Activated CD8-positive, alpha-beta memory T cell treated with anti-CD3 and anti-CD28 coated beads, Interleukin-2, amount 50 U/mL, for 4 hours (primary cell): ENCODE measurements around the gene KIF19.
"Not testable (repeated sequence)": the region's sequence is repeated elsewhere in the genome, so short reads cannot be mapped to it uniquely, and the experiment has no call there.

Experiments
- DNase-seq: peaks from one replicate; pipeline ENCODE4 v3.0.0-alpha.2; 2020

Gene KIF19, protein sequence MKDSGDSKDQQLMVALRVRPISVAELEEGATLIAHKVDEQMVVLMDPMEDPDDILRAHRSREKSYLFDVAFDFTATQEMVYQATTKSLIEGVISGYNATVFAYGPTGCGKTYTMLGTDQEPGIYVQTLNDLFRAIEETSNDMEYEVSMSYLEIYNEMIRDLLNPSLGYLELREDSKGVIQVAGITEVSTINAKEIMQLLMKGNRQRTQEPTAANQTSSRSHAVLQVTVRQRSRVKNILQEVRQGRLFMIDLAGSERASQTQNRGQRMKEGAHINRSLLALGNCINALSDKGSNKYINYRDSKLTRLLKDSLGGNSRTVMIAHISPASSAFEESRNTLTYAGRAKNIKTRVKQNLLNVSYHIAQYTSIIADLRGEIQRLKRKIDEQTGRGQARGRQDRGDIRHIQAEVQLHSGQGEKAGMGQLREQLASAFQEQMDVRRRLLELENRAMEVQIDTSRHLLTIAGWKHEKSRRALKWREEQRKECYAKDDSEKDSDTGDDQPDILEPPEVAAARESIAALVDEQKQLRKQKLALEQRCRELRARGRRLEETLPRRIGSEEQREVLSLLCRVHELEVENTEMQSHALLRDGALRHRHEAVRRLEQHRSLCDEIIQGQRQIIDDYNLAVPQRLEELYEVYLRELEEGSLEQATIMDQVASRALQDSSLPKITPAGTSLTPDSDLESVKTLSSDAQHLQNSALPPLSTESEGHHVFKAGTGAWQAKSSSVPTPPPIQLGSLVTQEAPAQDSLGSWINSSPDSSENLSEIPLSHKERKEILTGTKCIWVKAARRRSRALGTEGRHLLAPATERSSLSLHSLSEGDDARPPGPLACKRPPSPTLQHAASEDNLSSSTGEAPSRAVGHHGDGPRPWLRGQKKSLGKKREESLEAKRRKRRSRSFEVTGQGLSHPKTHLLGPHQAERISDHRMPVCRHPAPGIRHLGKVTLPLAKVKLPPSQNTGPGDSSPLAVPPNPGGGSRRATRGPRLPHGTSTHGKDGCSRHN

DNA sequence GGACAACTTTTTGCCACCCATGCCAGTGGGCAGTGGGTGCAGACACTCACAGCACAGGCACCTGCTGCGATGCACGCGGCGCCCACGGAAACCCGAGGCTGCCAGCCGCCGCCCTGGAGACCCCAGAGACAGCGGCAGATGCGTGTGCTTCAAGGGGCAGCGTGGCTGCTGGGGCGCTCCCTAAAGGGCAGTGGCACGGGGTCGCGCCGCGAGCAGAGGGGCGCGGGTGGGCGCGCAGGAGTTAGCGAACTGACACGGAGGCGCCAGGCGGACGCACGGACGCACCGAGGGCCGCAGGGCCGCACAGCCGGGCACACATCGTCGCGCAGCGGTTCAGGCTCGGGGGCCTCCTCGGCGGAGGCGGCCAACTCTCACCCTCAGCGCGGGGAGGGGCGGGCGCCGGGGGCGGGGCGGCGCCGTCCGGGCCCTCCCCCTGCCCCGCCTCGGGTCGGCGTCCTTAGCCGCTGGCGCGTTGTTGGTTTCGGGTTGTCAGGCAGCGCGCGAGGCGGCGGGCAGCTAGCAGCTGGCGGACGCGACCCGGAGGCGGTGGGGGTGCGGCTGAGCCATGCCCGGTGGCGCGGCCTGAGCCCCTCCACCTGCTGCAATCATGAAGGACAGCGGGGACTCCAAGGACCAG, at the start of gene KIF19:
Gene KIF19 (plus strand): TSS at position 484 of the 637 bp plus-strand sequence. CDS start 124 bp downstream, at position 608.
- peak; percentile 45 for DNase-seq

GRCh38 chr17:74276541-74277009, 49.5 kb upstream of the KIF19 start:
- DNase-seq = no peak

DNA sequence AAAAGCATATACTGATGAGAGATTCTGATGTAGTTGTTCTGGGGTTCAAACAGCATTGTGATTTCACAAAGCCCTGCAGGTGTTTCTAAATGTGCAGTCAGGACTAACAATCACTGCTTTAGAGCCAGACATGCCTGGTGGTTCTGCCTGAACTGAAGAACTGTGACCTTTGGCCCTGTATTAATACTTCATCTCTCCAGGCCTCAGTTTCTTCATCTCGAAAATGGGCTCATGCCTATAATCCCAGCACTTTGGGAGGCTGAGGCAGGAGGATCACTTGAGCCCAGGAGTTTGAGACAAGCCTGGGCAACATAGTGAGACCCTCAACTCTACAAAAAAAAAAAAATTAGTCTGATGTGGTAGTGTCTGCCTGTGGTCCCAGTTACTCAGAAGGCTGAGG, 48.1 kb upstream of the KIF19 start:
- DNase-seq = no peak

GRCh38 chr17:74279617-74280016, 46.4 kb upstream of the KIF19 start:
- DNase-seq = not testable (repeated sequence)

DNA sequence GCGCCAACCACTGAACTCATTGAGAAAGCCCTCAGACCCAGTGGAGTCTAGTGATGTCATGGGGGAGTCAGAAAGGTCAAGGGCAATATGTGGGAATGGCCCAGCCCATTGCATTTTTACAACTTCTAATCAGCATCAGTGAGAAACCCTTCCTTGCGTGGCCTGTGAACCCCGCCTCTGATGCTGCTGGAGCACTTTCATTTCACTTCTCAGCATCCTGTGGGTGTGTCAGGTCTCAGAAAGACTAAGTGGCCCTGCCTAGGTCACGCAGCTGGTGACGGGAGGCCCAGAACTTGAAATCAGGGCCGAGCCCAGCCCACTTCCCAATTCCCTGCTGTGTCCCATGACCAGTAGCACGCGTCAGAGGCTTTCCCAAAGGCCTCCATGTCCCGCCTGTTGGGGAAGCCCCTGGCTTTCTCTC, 45.9 kb upstream of the KIF19 start:
- DNase-seq = peak; percentile 32

DNA sequence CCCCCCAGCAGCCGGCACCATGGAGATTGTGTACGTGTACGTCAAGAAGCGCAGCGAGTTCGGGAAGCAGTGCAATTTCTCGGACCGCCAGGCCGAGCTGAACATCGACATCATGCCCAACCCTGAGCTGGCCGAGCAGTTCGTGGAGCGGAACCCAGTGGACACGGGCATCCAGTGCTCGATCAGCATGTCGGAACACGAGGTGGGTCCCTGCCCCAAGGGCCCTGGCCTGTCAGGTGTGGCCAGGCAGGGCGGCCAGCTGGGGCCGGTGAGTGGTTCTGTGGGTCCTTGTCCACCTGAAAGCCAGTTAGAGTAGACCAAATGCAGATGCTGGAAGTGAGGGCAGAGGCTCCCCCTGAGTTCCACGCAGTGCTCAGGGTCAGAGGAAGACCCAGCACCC, 44.2 kb upstream of the KIF19 start:
- no peak for DNase-seq

- not testable (repeated sequence) for DNase-seq
Observed at GRCh38 chr17:74282274-74282586, 43.8 kb upstream of the KIF19 start.

DNA sequence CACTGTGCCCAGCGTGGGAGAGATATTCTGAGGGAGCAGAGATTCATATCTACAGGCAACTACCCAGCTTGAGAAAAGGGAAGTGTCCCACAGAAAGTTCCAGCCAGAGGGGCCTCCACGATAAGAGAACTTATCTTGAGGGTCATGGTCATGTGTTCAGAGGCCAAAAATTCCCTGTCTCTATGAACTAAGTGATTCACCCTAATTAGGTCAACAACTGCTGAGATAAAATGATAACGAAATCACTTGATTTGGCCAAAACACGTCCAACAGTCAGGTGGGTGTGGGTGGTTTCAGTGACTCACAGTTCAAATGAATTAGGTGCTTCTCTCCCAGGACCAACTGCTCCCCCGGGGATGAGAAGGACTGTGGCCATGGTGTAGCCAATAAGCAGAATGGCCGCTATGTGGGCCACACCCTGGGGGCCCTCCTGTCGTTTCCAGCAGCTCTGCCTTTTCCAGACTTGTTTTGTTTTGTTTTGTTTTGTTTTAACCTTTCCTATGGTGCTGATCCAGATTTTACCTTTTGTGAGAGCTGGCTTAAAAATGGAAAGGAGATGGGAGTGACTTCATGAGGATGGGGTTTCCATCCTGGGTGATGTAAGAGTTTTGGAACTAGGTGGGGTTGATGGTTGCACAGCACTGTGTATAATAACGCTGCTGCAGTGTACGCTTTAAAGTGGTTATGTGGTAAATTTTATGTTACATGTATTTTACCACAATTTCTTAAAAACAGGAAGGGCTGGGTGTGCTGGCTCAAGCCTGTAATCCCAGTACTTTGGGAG, 43.2 kb upstream of the KIF19 start:
- DNase-seq = no peak

GRCh38 chr17:74283371-74283673, 42.7 kb upstream of the KIF19 start:
- no peak for DNase-seq

DNA sequence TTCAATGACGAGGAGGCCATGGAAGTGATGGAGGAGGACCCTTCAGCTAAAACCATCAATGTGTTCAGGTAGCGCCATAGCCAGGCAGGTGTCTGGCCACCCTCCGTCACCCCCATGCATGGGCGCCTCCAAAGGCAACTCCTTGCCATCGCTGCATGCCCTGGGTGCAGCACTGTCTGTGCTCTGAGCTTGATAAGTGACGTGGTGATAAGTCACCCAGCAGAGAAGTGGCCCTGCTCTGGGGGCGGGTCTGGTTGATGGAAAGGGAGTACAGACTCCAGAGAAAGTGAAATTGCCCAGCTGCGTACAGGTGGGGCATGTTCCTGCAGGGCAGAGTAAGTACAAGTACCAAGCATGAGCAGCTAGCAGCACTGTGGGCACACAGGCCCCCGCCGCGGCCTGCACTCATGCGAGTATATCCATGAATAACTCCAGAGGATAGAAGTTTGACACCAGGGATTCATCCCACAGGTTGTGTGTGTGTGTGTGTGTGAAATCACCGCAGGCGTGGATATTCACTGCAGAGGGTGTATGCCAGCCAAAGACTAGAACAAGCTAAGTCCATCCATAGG, 38.9 kb upstream of the KIF19 start:
- DNase-seq = no peak

DNA sequence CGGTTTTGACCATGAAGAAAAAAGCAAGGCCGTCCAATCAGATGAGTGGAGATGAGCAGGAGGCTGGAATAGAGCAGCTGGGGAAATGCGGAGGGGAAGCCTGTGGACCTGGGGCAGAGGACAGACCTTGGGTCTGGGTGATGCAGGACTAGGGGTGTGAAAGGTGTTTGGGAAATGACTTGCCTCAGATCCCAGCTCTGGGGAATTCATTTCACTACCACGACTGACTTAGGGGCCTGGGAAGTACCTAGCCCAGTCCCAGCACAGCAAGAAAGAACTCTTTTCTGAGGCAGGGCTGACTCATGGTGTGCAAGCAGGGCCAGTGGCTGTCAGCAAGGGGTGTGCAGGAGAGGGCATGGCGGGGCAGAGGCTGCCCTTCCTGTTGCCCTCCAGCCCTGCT, 37.2 kb upstream of the KIF19 start:
- DNase-seq = no peak

DNA sequence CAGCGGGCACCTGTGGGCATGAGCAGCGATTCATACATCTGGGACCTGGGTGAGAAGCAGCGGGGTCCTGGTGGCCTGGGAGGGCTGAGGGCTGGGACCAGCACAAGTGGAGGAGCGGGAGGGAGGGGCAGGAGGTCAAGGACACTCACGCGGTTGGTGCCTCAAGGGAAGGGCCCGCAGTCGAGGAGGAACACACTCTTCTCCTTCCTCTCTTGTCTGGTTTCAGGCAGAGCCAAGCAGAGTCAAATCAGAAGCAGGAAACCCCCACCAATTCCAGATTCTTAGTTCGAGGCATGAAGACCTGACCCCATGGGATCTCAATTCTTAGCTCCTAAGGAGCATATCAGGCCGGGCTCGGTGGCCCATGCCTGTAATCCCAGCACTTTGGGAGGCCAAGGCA, 36.3 kb upstream of the KIF19 start:
- no peak for DNase-seq

GRCh38 chr17:74290340-74290739, 35.7 kb upstream of the KIF19 start:
- DNase-seq = no peak

DNA sequence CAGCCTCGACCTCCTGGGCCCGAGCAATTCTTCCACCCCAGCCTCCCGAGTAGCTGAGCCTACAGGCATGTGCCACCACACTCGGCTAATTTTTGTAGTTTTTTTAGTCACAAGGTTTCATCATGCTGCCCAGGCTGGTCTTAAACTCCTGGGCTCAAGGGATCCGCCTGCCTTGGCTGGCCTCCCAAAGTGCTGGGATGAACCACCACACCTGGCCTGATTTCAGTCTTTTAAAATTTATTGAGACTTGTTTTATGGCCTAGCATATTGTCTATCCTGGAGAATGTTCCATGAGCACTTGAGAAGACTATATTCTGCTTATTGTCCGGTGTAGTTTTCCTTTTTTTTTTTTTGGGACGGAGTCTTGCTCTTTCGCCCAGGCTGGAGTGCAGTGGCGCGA, 33.5 kb upstream of the KIF19 start:
- no peak for DNase-seq

DNA sequence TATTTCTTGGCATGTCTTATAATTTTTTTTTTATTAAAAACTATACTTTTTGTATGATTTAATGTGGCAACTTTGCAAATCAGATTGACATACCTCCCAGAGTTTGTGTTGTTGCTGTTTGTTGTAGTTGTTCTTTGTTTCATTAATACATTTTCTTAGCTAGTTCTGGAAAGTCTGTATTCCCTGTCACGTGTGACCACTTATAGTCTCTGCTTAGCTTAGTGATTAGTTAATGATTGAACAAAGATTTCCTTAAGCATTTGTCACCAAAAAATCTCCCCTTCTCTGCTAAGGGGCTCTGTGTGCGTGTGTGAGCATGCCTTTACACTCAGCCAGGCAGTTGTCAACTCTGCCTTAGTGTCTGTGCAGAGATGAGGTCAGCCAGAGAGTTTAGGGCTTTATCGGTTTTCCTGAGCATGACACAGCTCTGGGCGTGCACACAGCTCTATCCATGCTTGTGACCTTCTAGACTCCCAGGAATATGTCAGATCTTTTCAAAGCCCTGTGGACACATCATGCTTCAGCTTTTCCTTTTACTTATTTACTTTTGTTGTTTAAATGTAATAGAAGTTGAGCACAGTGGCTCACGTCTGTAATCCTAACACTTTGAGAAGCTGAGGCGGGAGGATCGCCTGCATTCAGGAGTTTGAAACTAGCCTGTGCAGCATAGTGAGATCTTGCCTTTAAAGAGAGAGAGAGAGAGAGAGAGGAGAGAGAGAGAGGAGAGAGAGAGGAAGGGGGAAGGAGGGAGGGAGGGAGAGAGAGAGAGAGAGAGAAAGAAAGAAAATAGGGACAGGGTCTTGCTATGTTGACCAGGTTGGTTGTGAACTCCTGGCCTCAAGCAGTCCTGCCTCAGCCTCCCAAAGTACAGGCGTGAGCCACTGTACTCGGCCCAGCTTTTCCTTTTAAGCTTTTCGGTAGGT, 30.1 kb upstream of the KIF19 start:
- no peak for DNase-seq

DNA sequence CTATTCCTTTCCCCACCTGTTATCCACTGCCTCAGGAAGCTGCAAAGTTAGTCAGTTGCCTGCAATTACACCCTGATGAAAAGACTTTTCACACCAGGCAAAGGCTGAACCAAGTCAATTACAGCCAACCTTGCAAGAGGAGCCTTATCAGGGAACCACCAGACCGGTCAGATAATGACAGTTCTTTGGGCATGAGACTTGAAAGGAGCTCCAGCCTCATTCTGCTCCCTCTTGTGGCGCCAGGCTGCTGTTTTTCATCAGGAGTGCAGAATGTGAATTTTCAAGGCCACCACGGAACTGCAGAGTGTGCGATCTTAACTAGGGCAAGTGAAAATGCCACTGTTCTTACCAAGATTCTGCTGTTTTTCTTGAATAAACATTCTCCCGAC, 29.5 kb upstream of the KIF19 start:
- no peak for DNase-seq

- DNase-seq = no peak
Observed at GRCh38 chr17:74297941-74298340, 28.1 kb upstream of the KIF19 start.

GRCh38 chr17:74298778-74299177, 27.2 kb upstream of the KIF19 start:
- no peak for DNase-seq

GRCh38 chr17:74299226-74300009, 26.6 kb upstream of the KIF19 start:
- DNase-seq = no peak

- no peak for DNase-seq
Observed at GRCh38 chr17:74303305-74303704, 22.7 kb upstream of the KIF19 start.
